GM23338 (cell line): ENCODE data around the gene CMTM5. TPM values are rescaled to one million over a fixed set of nuclear protein-coding genes. Genes with fewer than 3 reads are reported as not detected.

Experiments
- ATAC-seq: fragments of 200-7000 bp; cut with Tn5 transposase; 3 replicates; pipeline ENCODE4 v1.9.1; 2020
- DNase-seq: peaks from one replicate; pipeline ENCODE4 v3.0.0-alpha.2; 2015; ENCODE audit warnings: low spot score
- H2AFZ ChIP-seq: fragments of 200-600 bp; sonication (generic); 2 replicates; pipeline ENCODE4 v1.8.0; 2016; ENCODE audit warnings: antibody characterized with exemption, mild to moderate bottlenecking, moderate library complexity
- H3F3A ChIP-seq: fragments of 200-600 bp; sonication (generic); replicated peaks from 2 replicates; pipeline ENCODE4 v1.8.0; 2017; ENCODE audit warnings: antibody characterized with exemption, mixed run types, low read depth
- H3K27ac ChIP-seq: fragments of 200-600 bp; sonication (generic); 2 replicates; pipeline ENCODE4 v1.6.1; 2016; ENCODE audit warnings: low read depth
- H3K27me3 ChIP-seq: fragments of 200-600 bp; sonication (generic); 2 replicates; pipeline ENCODE4 v1.8.0; 2016; ENCODE audit warnings: mild to moderate bottlenecking, mixed run types, moderate library complexity; ENCODE audit not compliant: insufficient read depth
- H3K36me3 ChIP-seq: fragments of 200-600 bp; sonication (generic); 2 replicates; pipeline ENCODE4 v1.8.0; 2016; ENCODE audit warnings: mild to moderate bottlenecking; ENCODE audit not compliant: insufficient read depth
- H3K4me1 ChIP-seq: fragments of 200-600 bp; sonication (generic); 2 replicates; pipeline ENCODE4 v1.8.0; 2016; ENCODE audit warnings: mild to moderate bottlenecking, moderate library complexity; ENCODE audit not compliant: insufficient read depth
- H3K4me2 ChIP-seq: fragments of 200-600 bp; sonication (generic); 2 replicates; pipeline ENCODE4 v1.7.1; 2017; ENCODE audit warnings: mixed run types
- H3K4me3 ChIP-seq: fragments of 200-600 bp; sonication (generic); 2 replicates; pipeline ENCODE4 v1.6.1; 2016; ENCODE audit warnings: mixed run types
- H3K79me2 ChIP-seq: fragments of 200-600 bp; sonication (generic); replicated peaks from 2 replicates; pipeline ENCODE4 v1.8.0; 2017; ENCODE audit warnings: mild to moderate bottlenecking; ENCODE audit not compliant: insufficient read depth
- H3K9me2 ChIP-seq: fragments of 200-600 bp; sonication (generic); 2 replicates; pipeline ENCODE4 v1.8.0; 2017; ENCODE audit not compliant: insufficient read depth
- H4K20me1 ChIP-seq: fragments of 200-600 bp; sonication (generic); replicated peaks from 2 replicates; pipeline ENCODE4 v1.8.0; 2017; ENCODE audit warnings: mild to moderate bottlenecking; ENCODE audit not compliant: insufficient read depth
- H3K27ac Mint-ChIP-seq: 2 replicates; pipeline ENCODE4 v1.8.0; 2020; ENCODE audit warnings: inconsistent platforms, mild to moderate bottlenecking, moderate library complexity, mixed read lengths
- H3K27me3 Mint-ChIP-seq: 3 replicates; pipeline ENCODE4 v1.8.0; 2022; ENCODE audit warnings: low read depth, mild to moderate bottlenecking, moderate library complexity, mixed read lengths, inconsistent platforms; ENCODE audit not compliant: insufficient read depth, poor library complexity
- H3K36me3 Mint-ChIP-seq: 3 replicates; pipeline ENCODE4 v1.8.0; 2021; ENCODE audit warnings: low read depth, mild to moderate bottlenecking, inconsistent platforms, moderate library complexity, mixed read lengths
- H3K4me1 Mint-ChIP-seq: 3 replicates; pipeline ENCODE4 v1.8.0; 2020; ENCODE audit warnings: mild to moderate bottlenecking, inconsistent platforms, mixed read lengths
- H3K4me3 Mint-ChIP-seq: 3 replicates; pipeline ENCODE4 v1.8.0; 2021; ENCODE audit warnings: moderate library complexity, mild to moderate bottlenecking, inconsistent platforms, mixed read lengths
- H3K9me3 Mint-ChIP-seq: 3 replicates; pipeline ENCODE4 v1.8.0; 2020; ENCODE audit warnings: moderate library complexity, mild to moderate bottlenecking, inconsistent platforms, mixed read lengths
- CREB1 ChIP-seq: fragments of 250-450 bp; sonication (Bioruptor Pico); IDR thresholded peaks from 2 replicates; pipeline ENCODE4 v1.5.0; 2020; ENCODE audit warnings: low read depth, mild to moderate bottlenecking, moderate library complexity
- CTCF ChIP-seq, 2 experiments: fragments of 200-600 bp in 1 of 2; sonication (generic) in 1 of 2; conservative IDR thresholded peaks; 2 replicates each; pipeline versions ENCODE4 v1.5.1 to v1.6.1; 2016 to 2017; ENCODE audit warnings: antibody characterized with exemption in 2 of 2, low read depth in 2 of 2, mild to moderate bottlenecking in 2 of 2, moderate library complexity in 1 of 2
- ETS1 ChIP-seq: IDR thresholded peaks from 2 replicates; pipeline ENCODE4 v1.6.1; 2016; ENCODE audit warnings: antibody characterized with exemption
- EZH2 ChIP-seq: fragments of 200-600 bp; sonication (generic); IDR thresholded peaks from one replicate; pipeline ENCODE4 v1.8.0; 2017; ENCODE audit warnings: antibody characterized with exemption, mild to moderate bottlenecking, low read depth; ENCODE audit not compliant: unreplicated experiment
- EZH2phosphoT487 ChIP-seq: fragments of 200-600 bp; sonication (generic); IDR thresholded peaks from one replicate; pipeline ENCODE4 v1.8.1; 2018; ENCODE audit warnings: antibody characterized with exemption; ENCODE audit not compliant: unreplicated experiment
- JUNB ChIP-seq: IDR thresholded peaks from one replicate; pipeline ENCODE4 v1.6.1; 2016; ENCODE audit warnings: antibody characterized with exemption; ENCODE audit not compliant: unreplicated experiment
- NANOG ChIP-seq: IDR thresholded peaks from 2 replicates; pipeline ENCODE4 v1.6.1; 2016; ENCODE audit warnings: antibody characterized with exemption, borderline replicate concordance
- POLR2AphosphoS5 ChIP-seq: IDR thresholded peaks from 2 replicates; pipeline ENCODE4 v1.6.1; 2016; ENCODE audit warnings: antibody characterized with exemption, low read depth
- REST ChIP-seq: IDR thresholded peaks from one replicate; pipeline ENCODE4 v1.6.1; 2018; ENCODE audit warnings: antibody characterized with exemption; ENCODE audit not compliant: unreplicated experiment
- STAT1 ChIP-seq: IDR thresholded peaks from one replicate; pipeline ENCODE4 v1.6.1; 2016; ENCODE audit warnings: antibody characterized with exemption; ENCODE audit not compliant: unreplicated experiment
- ZNF114 ChIP-seq: fragments of 250-450 bp; sonication (Bioruptor Pico); IDR thresholded peaks from 2 replicates; pipeline ENCODE4 v1.5.0; 2020; ENCODE audit warnings: mild to moderate bottlenecking, moderate library complexity
- ZNF331 ChIP-seq: fragments of 250-450 bp; sonication (Bioruptor Pico); IDR thresholded peaks from 2 replicates; pipeline ENCODE4 v1.5.0; 2020; ENCODE audit warnings: low read depth, mild to moderate bottlenecking, moderate library complexity
- ZNF462 ChIP-seq: fragments of 250-450 bp; sonication (Bioruptor Pico); IDR thresholded peaks from 2 replicates; pipeline ENCODE4 v1.5.0; 2020; ENCODE audit warnings: mild to moderate bottlenecking, moderate library complexity
- polyA plus RNA-seq: library from polyadenylated mRNA; unstranded; fragments of >200 nt; fragmentation: Nextera tagmentation; extraction: Ambion mirVana; gene quantifications from 2 replicates; pipeline ENCODE4 v1.2.1, GENCODE V29; 2016
- total RNA-seq: library from RNA; depleted of rRNA; stranded (reverse); fragments of >200 nt; shearing (Covaris generic); gene quantifications from 2 replicates; pipeline ENCODE4 v1.2.3, GENCODE V29; 2014

Gene CMTM5
- total and polyA plus RNA-seq, 2 experiments from 2014 or later: 0.24 TPM; not detected in 1

- H4K20me1 ChIP-seq: no peaks in the 10 kb centered on the region; the same call in 1 of the 2 replicates
- H3K36me3 Mint-ChIP-seq: no peaks in the 10 kb centered on the region
- H2AFZ ChIP-seq: no peak overlapping the region
- no peaks in the 10 kb centered on the region for H3K79me2 ChIP-seq
- ATAC-seq (no peak), DNase-seq (no peak)
- H3K9me3 Mint-ChIP-seq: no peaks in the 10 kb centered on the region; the same call in 2 of the 3 replicates
- H3K27ac Mint-ChIP-seq: no peak overlapping the region
- H3K27me3 Mint-ChIP-seq: peaks cover 23% of the 10 kb centered on the region
- H3K4me1 ChIP-seq: peaks cover 9% of the 10 kb centered on the region; the same call in 1 of the 2 replicates
- H3F3A ChIP-seq: no peaks in the 10 kb centered on the region
- no peaks in the 10 kb centered on the region for H3K9me2 ChIP-seq
- H3K36me3 ChIP-seq: no peaks in the 10 kb centered on the region
- no peak overlapping the region; the same call in 2 of the 3 replicates for H3K4me3 Mint-ChIP-seq
- no peak overlapping the region for H3K4me2 ChIP-seq
- H3K27ac ChIP-seq: no peak overlapping the region
- peaks cover 19% of the 10 kb centered on the region for H3K4me1 Mint-ChIP-seq
- TF ChIP-seq ZNF331 (CRISPR knock-in tag): no peak
- no peak for TF ChIP-seq STAT1
- TF ChIP-seq REST: no peak
- TF ChIP-seq CTCF (conservative IDR thresholded peaks at IDR 0.05; ENCODE audit: low read depth in 2 of 2): no peak
- TF ChIP-seq CREB1: no peak
- no peak for TF ChIP-seq ZNF462
- no peak for TF ChIP-seq JUNB
- no peak for TF ChIP-seq NANOG
- TF ChIP-seq EZH2: no peak
- TF ChIP-seq ZNF114 (CRISPR knock-in tag): no peak
- TF ChIP-seq ETS1: no peak
- no peak for TF ChIP-seq EZH2phosphoT487
- no peak for TF ChIP-seq POLR2AphosphoS5
- H3K4me3 ChIP-seq: no peak overlapping the region
- H3K27me3 ChIP-seq: peaks cover 31% of the 10 kb centered on the region; the same call in 1 of the 2 replicates
Observed at GRCh38 chr14:23380197-23380914, 3.5 kb downstream of the CMTM5 start.
